Activated CD8-positive, alpha-beta T cell treated with anti-CD3 and anti-CD28 coated beads, Interleukin-2, amount 10 ng/mL, durations not matched to agents 7 days and 5 days (primary cell): ENCODE measurements around the gene RAB17. TPM values are rescaled to one million over a fixed set of nuclear protein-coding genes. Genes with fewer than 3 reads are reported as not detected.

Experiments used
- ATAC-seq: fragments of 150-1000 bp; cut with Tn5 transposase; one replicate; pipeline ENCODE4 v1.10.0; 2021; ENCODE audit warnings: moderate library complexity
- CTCF ChIA-PET: fragments of 350-600 bp; sonication (Branson Sonifier 250); formaldehyde crosslinking; loops from one replicate; lab custom pipeline; 2021; ENCODE audit warnings: antibody characterized with exemption; lab: Charles Lee
- POLR2A ChIA-PET: fragments of 350-600 bp; sonication (Branson Sonifier 250); formaldehyde crosslinking; loops from one replicate; lab custom pipeline; 2021; ENCODE audit warnings: antibody characterized with exemption; lab: Charles Lee
- DNase-seq: peaks from one replicate; pipeline ENCODE4 v3.0.0-alpha.2; 2020
- H3K27ac Mint-ChIP-seq: one replicate; pipeline ENCODE4 v1.8.0; 2021; ENCODE audit warnings: mild to moderate bottlenecking, mixed read lengths
- H3K27me3 Mint-ChIP-seq: one replicate; pipeline ENCODE4 v1.8.0; 2021; ENCODE audit warnings: low read depth, mixed read lengths
- H3K36me3 Mint-ChIP-seq: one replicate; pipeline ENCODE4 v1.8.0; 2021; ENCODE audit warnings: low read depth, mixed read lengths
- H3K4me1 Mint-ChIP-seq: one replicate; pipeline ENCODE4 v1.8.0; 2021; ENCODE audit warnings: low read depth, mixed read lengths
- H3K4me3 Mint-ChIP-seq: one replicate; pipeline ENCODE4 v1.8.0; 2021; ENCODE audit warnings: mild to moderate bottlenecking, mixed read lengths
- H3K9me3 Mint-ChIP-seq: one replicate; pipeline ENCODE4 v1.8.0; 2022; ENCODE audit warnings: mixed read lengths; ENCODE audit not compliant: insufficient read depth
- total RNA-seq, 2 experiments: library from RNA; stranded (reverse); gene quantifications; one replicate each; pipeline ENCODE4 v1.2.3, GENCODE V29; 2021

The RAB17 gene
- total RNA-seq, 2 experiments from 2014 or later = 0.16 to 0.61 TPM

DNA sequence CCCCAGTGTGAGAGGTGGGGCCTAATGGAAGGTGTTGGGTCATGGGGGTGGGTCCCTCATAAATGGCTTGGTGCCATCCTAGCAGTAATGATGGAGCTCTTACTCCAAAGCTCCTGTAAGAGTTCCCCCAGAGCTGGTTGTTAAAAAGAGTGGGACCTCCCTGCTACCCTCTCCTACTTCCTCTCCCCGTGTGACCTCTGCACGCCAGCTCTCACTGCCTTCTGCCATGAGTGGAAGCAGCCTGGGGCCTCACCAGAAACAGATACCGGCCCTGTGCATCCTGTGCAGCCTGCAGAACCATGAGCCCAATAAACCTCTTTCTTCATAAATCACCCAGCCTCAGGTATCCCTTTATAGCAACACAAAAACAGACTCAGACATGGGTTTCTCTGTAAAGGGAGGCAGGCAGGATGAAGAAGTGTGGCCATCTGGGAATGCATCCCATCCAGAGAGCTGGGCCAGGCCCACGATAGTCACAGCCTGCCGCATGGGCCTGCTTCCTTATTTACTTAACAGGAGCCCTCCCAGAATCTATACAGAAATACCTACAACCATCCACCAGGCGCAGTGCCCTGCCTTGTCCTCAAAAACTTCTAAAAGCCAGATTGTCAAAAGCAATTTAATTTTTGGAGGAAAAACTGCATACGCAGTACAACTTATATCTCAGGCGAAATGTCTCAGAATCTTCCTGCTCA lies 16.7 kb downstream of the RAB17 start:
- POLR2A ChIA-PET = no interaction called here
- DNase-seq (no peak), ATAC-seq (no peak)
- Mint-ChIP-seq H3K27me3 (no peaks in the 10 kb centered on the region), H3K27ac (no peak overlapping the region), H3K9me3 (no peaks in the 10 kb centered on the region), H3K4me1 (peaks cover 5% of the 10 kb centered on the region), H3K4me3 (no peak overlapping the region), H3K36me3 (no peaks in the 10 kb centered on the region)
- CTCF ChIA-PET = interaction anchor here (1.1 to 5.5 kb wide), 7 partner anchors 7 to 171 kb away, joined by 3 to 88 read pairs (median 23); no protein-coding TSS in a partner anchor

DNA sequence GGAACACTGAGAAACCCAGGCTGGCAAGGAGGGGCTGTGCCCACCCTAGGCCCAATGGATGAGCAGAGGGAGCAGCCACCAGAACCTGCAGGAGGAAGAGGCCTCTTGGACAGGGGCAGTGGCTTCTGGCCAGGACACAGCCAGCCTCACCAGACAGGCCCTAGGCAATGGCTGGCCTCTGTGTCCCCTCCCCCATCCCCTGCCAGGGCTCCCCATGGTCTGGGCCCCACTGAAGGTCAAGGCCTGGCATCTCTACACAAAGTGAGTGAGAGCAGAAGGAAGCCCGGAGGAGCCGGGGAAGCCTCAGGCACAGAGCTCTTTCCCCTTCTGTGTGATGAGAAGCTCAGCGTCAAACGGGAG lies 17.8 kb downstream of the RAB17 start:
- Mint-ChIP-seq H3K9me3 (no peaks in the 10 kb centered on the region), H3K4me1 (peaks cover 5% of the 10 kb centered on the region), H3K27me3 (no peaks in the 10 kb centered on the region), H3K27ac (no peak overlapping the region), H3K4me3 (no peak overlapping the region), H3K36me3 (no peaks in the 10 kb centered on the region)
- DNase-seq (no peak), ATAC-seq (no peak)
- CTCF ChIA-PET = interaction anchor here (1.2 to 5.5 kb wide), 29 partner anchors 8 to 451 kb away, joined by 3 to 88 read pairs (median 6); no protein-coding TSS in a partner anchor
- POLR2A ChIA-PET = no interaction called here

DNA sequence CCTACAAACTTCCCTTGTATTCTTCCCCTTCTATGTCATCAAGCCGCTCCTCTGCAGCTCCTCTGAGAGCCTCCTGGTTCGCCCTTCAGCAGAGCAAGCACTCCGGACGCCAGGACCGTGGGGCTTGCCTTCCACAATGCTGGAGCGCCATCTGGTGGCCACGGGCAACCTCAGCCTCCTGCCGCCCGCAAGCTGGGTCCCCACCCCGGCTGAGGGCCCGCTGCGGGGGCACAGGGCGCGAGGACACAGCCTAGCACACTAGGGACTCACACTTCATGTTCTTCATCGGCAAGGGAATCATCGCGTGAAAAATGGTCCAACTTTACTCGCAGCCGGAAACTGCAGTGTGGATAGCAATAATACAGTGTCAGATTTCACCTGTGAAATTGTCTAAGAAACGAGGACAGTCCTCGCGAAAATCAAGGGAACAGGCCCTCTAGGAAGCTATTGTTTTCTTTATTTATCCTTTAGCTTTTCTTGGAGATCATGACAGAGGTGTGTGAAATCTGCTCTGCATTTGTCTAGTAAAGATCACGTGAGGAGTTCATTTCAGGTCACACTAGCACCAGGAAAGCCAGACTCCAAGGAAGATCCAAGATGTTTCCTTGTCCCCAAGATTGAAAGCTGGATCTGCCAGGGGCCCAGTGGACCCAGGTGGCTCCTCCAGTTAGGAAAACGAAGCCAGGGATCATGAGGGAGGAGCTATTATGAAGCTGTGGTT lies 18.4 kb downstream of the RAB17 start:
- Mint-ChIP-seq H3K27ac (no peak overlapping the region), H3K4me3 (no peak overlapping the region), H3K4me1 (peaks cover 5% of the 10 kb centered on the region), H3K27me3 (no peaks in the 10 kb centered on the region), H3K36me3 (no peaks in the 10 kb centered on the region), H3K9me3 (no peaks in the 10 kb centered on the region)
- DNase-seq = peak; percentile 89
- ChIA-PET POLR2A (interaction anchor here (1.2 kb wide), 1 partner anchor 64 kb away, joined by 4 read pairs; no protein-coding TSS in a partner anchor), CTCF (interaction anchor here (0.5 to 5.5 kb wide), 43 partner anchors 9 to 450 kb away, joined by 3 to 88 read pairs (median 5); no protein-coding TSS in a partner anchor)
- ATAC-seq = peak; percentile 98

DNA sequence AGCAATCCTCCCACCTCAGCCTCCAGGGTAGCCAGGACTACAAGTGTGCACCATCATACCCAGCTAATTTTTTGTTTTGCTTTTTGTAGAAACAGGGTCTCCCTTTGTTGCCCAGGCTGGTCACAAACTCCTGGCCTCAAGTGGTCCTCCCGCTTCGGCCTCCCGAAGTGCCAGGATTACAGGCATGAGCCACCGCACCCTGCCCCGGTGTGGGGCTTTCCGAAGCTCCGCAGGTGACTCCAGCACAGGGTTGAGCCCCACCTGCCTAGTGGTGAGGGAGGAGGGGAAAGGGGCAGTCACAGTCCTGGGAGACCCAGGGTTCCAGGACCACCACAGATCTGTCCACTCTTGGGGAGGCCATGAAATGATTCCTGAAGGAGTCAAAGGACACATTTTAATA lies 19.0 kb downstream of the RAB17 start:
- ATAC-seq = no peak
- H3K4me3 Mint-ChIP-seq = no peak overlapping the region

DNA sequence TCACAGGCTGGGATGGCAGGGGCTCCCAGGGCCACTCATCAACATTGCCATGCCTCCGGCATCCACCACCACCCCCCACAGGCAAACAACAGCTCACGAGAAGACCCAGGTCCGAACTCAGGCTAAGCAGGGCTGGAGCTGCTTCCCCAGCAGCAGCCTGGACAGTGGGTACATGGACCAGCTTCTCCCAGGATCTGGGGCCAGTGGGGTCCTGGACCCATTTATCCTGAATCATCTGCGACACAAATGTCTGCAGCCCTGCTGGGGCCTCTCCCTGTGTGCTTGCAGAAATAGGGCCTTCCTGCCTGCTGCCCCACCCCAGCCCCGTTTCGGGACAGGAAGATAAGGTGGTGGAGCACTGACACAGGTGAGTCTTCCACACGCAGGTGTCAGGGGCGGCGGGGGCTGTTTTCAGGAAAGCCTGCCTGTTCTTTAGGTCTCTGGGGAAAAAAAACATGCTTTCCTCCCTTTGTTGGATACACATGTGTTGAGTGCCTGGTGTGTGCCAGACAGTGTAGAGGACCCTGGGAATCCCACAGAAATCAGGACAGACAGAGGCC lies 19.7 kb downstream of the RAB17 start:
- Mint-ChIP-seq H3K4me3 (no peak overlapping the region), H3K9me3 (no peaks in the 10 kb centered on the region), H3K36me3 (no peaks in the 10 kb centered on the region), H3K4me1 (peaks cover 5% of the 10 kb centered on the region), H3K27ac (no peak overlapping the region), H3K27me3 (no peaks in the 10 kb centered on the region)
- ChIA-PET CTCF (interaction anchor here (1.1 to 5.5 kb wide), 14 partner anchors 8 to 449 kb away, joined by 3 to 88 read pairs (median 13); no protein-coding TSS in a partner anchor), POLR2A (interaction anchor here (1.2 kb wide), 1 partner anchor 62 kb away, joined by 4 read pairs; no protein-coding TSS in a partner anchor)
- DNase-seq (no peak), ATAC-seq (no peak)

More for the DNA sequence above, 19.0 kb downstream of the RAB17 start:
- no peaks in the 10 kb centered on the region for H3K27me3 Mint-ChIP-seq
- CTCF ChIA-PET = interaction anchor here (0.5 to 5.5 kb wide), 40 partner anchors 9 to 450 kb away, joined by 3 to 88 read pairs (median 5); no protein-coding TSS in a partner anchor
- no peaks in the 10 kb centered on the region for H3K36me3 Mint-ChIP-seq
- peaks cover 5% of the 10 kb centered on the region for H3K4me1 Mint-ChIP-seq
- H3K9me3 Mint-ChIP-seq = no peaks in the 10 kb centered on the region
- POLR2A ChIA-PET = interaction anchor here (1.2 kb wide), 1 partner anchor 63 kb away, joined by 4 read pairs; no protein-coding TSS in a partner anchor
- H3K27ac Mint-ChIP-seq = no peak overlapping the region
- no peak for DNase-seq

DNA sequence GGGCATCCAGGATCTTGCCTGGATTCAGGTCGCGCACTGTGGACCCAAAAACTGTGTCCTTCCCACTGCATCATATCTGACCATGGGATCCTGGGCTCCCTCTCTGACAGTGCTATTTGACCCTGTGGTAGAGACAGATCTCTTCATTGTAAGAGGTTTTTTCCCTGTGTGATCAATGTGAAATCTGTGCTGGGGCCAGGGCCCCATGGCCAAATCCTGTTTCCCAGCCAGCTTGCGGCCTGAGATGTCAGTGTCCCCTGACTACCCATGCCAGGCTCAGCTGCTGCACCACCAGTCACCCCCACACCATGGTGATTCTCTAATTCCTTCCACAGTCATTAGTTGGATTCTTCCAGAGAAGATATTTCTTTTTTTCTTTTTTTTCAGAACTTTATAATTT lies 20.6 kb downstream of the RAB17 start:
- no peak overlapping the region for H3K27ac Mint-ChIP-seq
- DNase-seq (no peak), ATAC-seq (no peak)
- CTCF ChIA-PET = interaction anchor here (3.5 to 5.5 kb wide), 2 partner anchors 57 to 448 kb away, joined by 19 to 88 read pairs; no protein-coding TSS in a partner anchor
- POLR2A ChIA-PET = no interaction called here
- H3K27me3 Mint-ChIP-seq = no peaks in the 10 kb centered on the region
- peaks cover 5% of the 10 kb centered on the region for H3K4me1 Mint-ChIP-seq
- H3K4me3 Mint-ChIP-seq = no peak overlapping the region
- no peaks in the 10 kb centered on the region for H3K36me3 Mint-ChIP-seq
- no peaks in the 10 kb centered on the region for H3K9me3 Mint-ChIP-seq

DNA sequence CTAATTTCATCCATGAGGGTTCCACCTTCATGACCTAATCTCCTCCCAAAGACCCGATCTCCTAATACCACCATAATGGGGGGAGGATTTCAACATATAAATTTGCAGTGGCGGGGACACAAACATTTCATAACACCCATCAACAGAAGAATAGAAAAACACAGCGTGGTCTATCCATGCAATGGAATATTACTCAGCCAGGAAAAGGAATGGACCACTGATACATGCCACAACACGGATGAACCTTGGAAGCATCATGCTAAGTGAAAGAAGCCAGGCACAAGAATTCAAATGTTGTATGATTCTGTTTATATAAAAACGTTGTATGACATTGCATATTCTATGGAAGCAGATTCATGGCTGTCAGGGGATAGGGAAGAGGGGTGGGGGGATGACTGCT lies 21.5 kb downstream of the RAB17 start:
- no peak overlapping the region for H3K4me3 Mint-ChIP-seq
- no peaks in the 10 kb centered on the region for H3K9me3 Mint-ChIP-seq
- peaks cover 5% of the 10 kb centered on the region for H3K4me1 Mint-ChIP-seq
- no peak overlapping the region for H3K27ac Mint-ChIP-seq
- H3K27me3 Mint-ChIP-seq = no peaks in the 10 kb centered on the region
- POLR2A ChIA-PET = no interaction called here
- DNase-seq (no peak), ATAC-seq (no peak)
- no peaks in the 10 kb centered on the region for H3K36me3 Mint-ChIP-seq
- CTCF ChIA-PET = no interaction called here

DNA sequence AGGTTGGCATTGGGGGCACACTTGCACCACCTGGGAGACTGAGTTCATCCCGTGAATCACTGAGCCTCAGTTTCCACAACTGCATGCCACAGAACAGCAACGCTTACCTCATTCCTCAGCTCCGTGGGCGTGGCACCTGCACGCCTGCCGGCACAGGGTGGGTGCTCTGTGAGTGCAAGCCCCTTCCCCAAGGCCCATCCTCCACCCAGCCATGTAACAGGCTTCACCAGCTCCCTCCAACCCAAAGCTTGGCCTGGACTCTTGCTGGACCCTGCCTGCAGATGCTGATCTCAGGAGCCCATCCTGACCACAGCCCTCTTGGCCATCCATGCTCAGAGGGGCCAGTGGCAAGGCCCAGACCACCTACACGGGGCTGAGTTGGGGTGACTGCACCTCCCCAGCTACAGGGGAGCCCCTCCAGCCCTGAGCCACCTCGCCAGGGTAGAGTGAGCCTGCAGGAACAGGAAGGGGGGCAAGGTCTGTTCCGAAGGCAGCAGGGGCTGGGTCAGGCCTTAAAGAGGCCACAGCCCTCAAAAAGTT lies 22.3 kb downstream of the RAB17 start:
- DNase-seq = no peak
- H3K4me1 Mint-ChIP-seq = peaks cover 5% of the 10 kb centered on the region
- no peaks in the 10 kb centered on the region for H3K9me3 Mint-ChIP-seq
- ChIA-PET CTCF (no interaction called here), POLR2A (no interaction called here)
- H3K27ac Mint-ChIP-seq = no peak overlapping the region
- H3K27me3 Mint-ChIP-seq = no peaks in the 10 kb centered on the region
- no peak for ATAC-seq
- H3K4me3 Mint-ChIP-seq = no peak overlapping the region
- H3K36me3 Mint-ChIP-seq = no peaks in the 10 kb centered on the region

DNA sequence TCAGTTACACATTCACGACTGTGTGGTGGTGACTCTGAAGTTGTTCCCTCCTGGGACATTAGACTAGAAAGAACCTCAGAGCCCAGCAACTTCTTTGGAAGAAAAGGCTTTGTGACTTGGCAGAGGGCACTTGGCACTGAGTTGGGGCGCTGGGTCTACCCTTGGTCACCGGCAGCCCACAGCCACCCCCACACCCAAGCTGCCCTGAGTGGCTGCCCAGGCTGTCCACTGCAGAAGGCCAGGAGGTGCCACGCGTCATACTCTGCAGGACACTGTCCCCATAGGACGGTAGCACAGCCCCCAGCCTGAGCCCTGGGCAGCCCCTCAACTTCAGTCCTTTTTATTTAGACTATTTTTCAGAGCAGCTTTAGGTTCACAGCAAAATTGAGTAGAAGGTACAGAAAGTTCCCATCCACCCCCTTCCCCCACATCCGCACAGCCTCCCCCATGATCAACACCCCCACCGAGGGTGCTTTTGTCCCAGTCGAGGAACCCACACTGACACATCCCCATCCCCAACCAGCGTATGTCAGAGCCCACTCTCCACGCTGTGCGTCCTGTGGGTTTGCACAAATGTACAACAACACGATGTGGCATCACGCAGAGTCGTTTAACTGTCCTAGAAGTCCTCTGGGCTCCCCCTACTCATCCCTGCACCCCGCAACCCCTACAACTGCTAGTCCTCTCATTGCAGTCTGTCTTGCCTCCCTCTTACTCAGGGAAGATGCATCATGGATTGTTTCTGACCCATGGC lies 23.1 kb downstream of the RAB17 start:
- Mint-ChIP-seq H3K4me3 (no peak overlapping the region), H3K9me3 (no peaks in the 10 kb centered on the region), H3K4me1 (peaks cover 5% of the 10 kb centered on the region), H3K27me3 (no peaks in the 10 kb centered on the region), H3K27ac (no peak overlapping the region), H3K36me3 (no peaks in the 10 kb centered on the region)
- ChIA-PET CTCF (no interaction called here), POLR2A (no interaction called here)
- ATAC-seq (no peak), DNase-seq (no peak)

DNA sequence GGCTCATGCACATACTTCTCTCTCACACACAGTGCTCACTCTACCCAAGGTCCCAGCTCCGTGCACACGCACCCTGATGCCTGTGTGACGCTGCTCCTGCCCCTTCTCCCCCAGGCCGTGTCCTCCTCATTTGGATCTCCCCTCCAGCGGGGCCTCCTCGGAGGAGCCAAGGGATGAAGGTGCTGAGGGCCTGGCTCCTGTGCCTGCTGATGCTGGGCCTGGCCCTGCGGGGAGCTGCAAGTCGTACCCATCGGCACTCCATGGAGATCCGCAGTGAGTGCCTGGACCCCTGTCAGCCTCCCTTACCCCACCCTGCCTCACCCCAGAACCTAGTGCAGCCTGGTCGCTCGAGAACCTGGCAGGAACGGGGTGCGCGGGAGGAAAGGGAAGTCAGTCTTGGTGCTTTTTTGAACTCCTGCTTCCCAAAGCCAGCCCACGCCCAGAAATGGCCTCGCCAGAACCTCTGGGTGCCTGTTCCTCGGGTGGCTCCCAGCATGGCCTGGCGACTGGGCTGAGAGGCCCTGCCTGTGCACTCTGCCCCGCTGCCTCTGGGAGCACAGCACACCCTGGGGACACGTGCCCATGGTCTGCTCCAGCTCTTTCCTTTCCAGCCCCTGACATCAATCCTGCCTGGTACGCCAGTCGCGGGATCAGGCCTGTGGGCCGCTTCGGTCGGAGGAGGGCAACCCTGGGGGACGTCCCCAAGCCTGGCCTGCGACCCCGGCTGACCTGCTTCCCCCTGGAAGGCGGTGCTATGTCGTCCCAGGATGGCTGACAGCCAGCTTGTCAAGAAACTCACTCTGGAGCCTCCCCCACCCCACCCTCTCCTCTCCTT lies 23.9 kb downstream of the RAB17 start, which contains the start of gene PRLH:
PRLH (plus strand) TSS at position 174 of the 835 bp plus-strand sequence; CDS start at position 174, 0 bp downstream.
- H3K27me3 Mint-ChIP-seq = no peaks in the 10 kb centered on the region
- no peaks in the 10 kb centered on the region for H3K36me3 Mint-ChIP-seq
- ChIA-PET POLR2A (no interaction called here), CTCF (interaction anchor here (1.3 kb wide), 1 partner anchor 53 kb away, joined by 3 read pairs; no protein-coding TSS in a partner anchor)
- H3K9me3 Mint-ChIP-seq = no peaks in the 10 kb centered on the region
- H3K27ac Mint-ChIP-seq = no peak within 1 kb of the TSS
- no peak within 1 kb of the TSS for H3K4me3 Mint-ChIP-seq
- no peaks in the 10 kb centered on the region for H3K4me1 Mint-ChIP-seq
- ATAC-seq = no peak
- DNase-seq = no peak
